Neural cell (in vitro differentiated cells): ENCODE results near the gene CCNL2.

Experiments
- EP300 ChIP-seq: fragments of 450-650 bp; conservative IDR thresholded peaks from 2 replicates; pipeline ENCODE4 v1.6.1; 2014; ENCODE audit warnings: antibody characterized with exemption, mild to moderate bottlenecking, moderate library complexity; ENCODE audit not compliant: poor library complexity, severe bottlenecking
- EZH2 ChIP-seq: fragments of 200-600, 300-800 bp; shearing (Covaris generic), sonication (generic); IDR thresholded peaks from 2 replicates; pipeline ENCODE4 v1.6.1; 2014; ENCODE audit warnings: antibody characterized with exemption, low read length, borderline replicate concordance, mild to moderate bottlenecking; ENCODE audit not compliant: insufficient read depth, poor library complexity, severe bottlenecking
- MXI1 ChIP-seq: fragments of 450-650 bp; conservative IDR thresholded peaks from 2 replicates; pipeline ENCODE4 v1.6.1; 2014; ENCODE audit warnings: antibody characterized with exemption, mild to moderate bottlenecking; ENCODE audit not compliant: poor library complexity, severe bottlenecking
- POLR2AphosphoS5 ChIP-seq: IDR thresholded peaks from 2 replicates; pipeline ENCODE4 v1.6.1; 2012
- RAD21 ChIP-seq: fragments of 450-650 bp; conservative IDR thresholded peaks from 2 replicates; pipeline ENCODE4 v1.6.1; 2014; ENCODE audit warnings: antibody characterized with exemption, mild to moderate bottlenecking, moderate library complexity
- REST ChIP-seq: IDR thresholded peaks from 2 replicates; pipeline ENCODE4 v1.6.1; 2012; ENCODE audit warnings: borderline replicate concordance
- SMC3 ChIP-seq: fragments of 450-650 bp; conservative IDR thresholded peaks from 2 replicates; pipeline ENCODE4 v1.6.1; 2014; ENCODE audit warnings: antibody characterized with exemption, mild to moderate bottlenecking, moderate library complexity; ENCODE audit not compliant: poor library complexity
- TAF1 ChIP-seq: IDR thresholded peaks from 2 replicates; pipeline ENCODE4 v1.6.1; 2012; ENCODE audit warnings: low read depth
- TF ChIP-seq, protein P1 (sequence below): fragments of 450-650 bp; IDR thresholded peaks from 2 replicates; pipeline ENCODE4 v1.5.1; 2014; ENCODE audit warnings: antibody characterized with exemption, mild to moderate bottlenecking, moderate library complexity; ENCODE audit not compliant: poor library complexity, severe bottlenecking

- TF ChIP-seq EP300 (no peak), POLR2AphosphoS5 (no peak), MXI1 (no peak), EZH2 (no peak), REST (no peak), SMC3 (no peak), TAF1 (no peak), RAD21 (no peak)
- TF ChIP-seq, protein P1, sequence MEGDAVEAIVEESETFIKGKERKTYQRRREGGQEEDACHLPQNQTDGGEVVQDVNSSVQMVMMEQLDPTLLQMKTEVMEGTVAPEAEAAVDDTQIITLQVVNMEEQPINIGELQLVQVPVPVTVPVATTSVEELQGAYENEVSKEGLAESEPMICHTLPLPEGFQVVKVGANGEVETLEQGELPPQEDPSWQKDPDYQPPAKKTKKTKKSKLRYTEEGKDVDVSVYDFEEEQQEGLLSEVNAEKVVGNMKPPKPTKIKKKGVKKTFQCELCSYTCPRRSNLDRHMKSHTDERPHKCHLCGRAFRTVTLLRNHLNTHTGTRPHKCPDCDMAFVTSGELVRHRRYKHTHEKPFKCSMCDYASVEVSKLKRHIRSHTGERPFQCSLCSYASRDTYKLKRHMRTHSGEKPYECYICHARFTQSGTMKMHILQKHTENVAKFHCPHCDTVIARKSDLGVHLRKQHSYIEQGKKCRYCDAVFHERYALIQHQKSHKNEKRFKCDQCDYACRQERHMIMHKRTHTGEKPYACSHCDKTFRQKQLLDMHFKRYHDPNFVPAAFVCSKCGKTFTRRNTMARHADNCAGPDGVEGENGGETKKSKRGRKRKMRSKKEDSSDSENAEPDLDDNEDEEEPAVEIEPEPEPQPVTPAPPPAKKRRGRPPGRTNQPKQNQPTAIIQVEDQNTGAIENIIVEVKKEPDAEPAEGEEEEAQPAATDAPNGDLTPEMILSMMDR = no peak
Measured at GRCh38 chr1:1345384-1345783, 53.8 kb downstream of the CCNL2 start.
